ENCODE data around the gene ZNF793. TPM values are rescaled to one million over a fixed set of nuclear protein-coding genes. Genes with fewer than 3 reads are reported as not detected.

Gene ZNF793
- polyA plus RNA-seq (ENCODE audit: insufficient read length in 4 of 4), result 10 to 100 TPM; 18.1 to 24.7 (median 20.7) TPM

GRCh38 chr19:37506387-37507166 is at the start of gene ZNF793:
Gene ZNF793 (plus strand): TSS chr19:37506939. CDS start chr19:37523440, 16,501 bp downstream.
- DNase-seq (ENCODE audit: low read depth in 4 of 4, low spot score in 3 of 4), result peak; percentile 80 to 87 (median 82)

- DNase-seq (ENCODE audit: low read depth in 4 of 4, low spot score in 3 of 4), result peak in 1 of 4 donors; percentile 5
Measured at GRCh38 chr19:37466277-37466797, 40.4 kb upstream of the ZNF793 start.

- DNase-seq (ENCODE audit: low read depth in 4 of 4, low spot score in 3 of 4), result peak; percentile 84 to 91 (median 87)
Measured at GRCh38 chr19:37466798-37467607, 39.7 kb upstream of the ZNF793 start, which contains the start of gene ZNF569. Gene ZNF569 (minus strand): TSS chr19:37467444. CDS start chr19:37444921, 22,523 bp downstream.

GRCh38 chr19:37467608-37468090 is 39.1 kb upstream of the ZNF793 start:
- no peak for DNase-seq (ENCODE audit: low read depth in 4 of 4, low spot score in 3 of 4)

GRCh38 chr19:37468961-37469777 is 37.6 kb upstream of the ZNF793 start, which contains the start of gene ZNF570:
Gene ZNF570 (plus strand): TSS chr19:37469356. CDS start chr19:37470355, 999 bp downstream.
- peak; percentile 80 to 84 (median 82) for DNase-seq (ENCODE audit: low read depth in 4 of 4, low spot score in 3 of 4)

GRCh38 chr19:37470216-37470615 is 36.5 kb upstream of the ZNF793 start:
- no peak for DNase-seq (ENCODE audit: low read depth in 4 of 4, low spot score in 3 of 4)

- DNase-seq (ENCODE audit: low read depth in 4 of 4, low spot score in 3 of 4), result no peak
Measured at GRCh38 chr19:37472165-37472564, 34.6 kb upstream of the ZNF793 start.

- DNase-seq (ENCODE audit: low read depth in 4 of 4, low spot score in 3 of 4), result no peak
Measured at GRCh38 chr19:37484406-37485168, 22.2 kb upstream of the ZNF793 start.

GRCh38 chr19:37492213-37492612 is 14.5 kb upstream of the ZNF793 start:
- DNase-seq (ENCODE audit: low read depth in 4 of 4, low spot score in 3 of 4), result no peak

- peak in 2 of 4 donors; percentile 13 to 18 for DNase-seq (ENCODE audit: low read depth in 4 of 4, low spot score in 3 of 4)
Measured at GRCh38 chr19:37505958-37506386, 767 bp upstream of the ZNF793 start.

GRCh38 chr19:37507167-37507464 is 377 bp downstream of the ZNF793 start:
- DNase-seq (ENCODE audit: low read depth in 4 of 4, low spot score in 3 of 4), result peak in 2 of 4 donors; percentile 10 to 15

GRCh38 chr19:37511186-37511585 is 4.4 kb downstream of the ZNF793 start:
- no peak for DNase-seq (ENCODE audit: low read depth in 4 of 4, low spot score in 3 of 4)

GRCh38 chr19:37511821-37512220 is 5.1 kb downstream of the ZNF793 start:
- DNase-seq (ENCODE audit: low read depth in 4 of 4, low spot score in 3 of 4), result no peak

- no peak for DNase-seq (ENCODE audit: low read depth in 4 of 4, low spot score in 3 of 4)
Measured at GRCh38 chr19:37513397-37513796, 6.7 kb downstream of the ZNF793 start.

- no peak for DNase-seq (ENCODE audit: low read depth in 4 of 4, low spot score in 3 of 4)
Measured at GRCh38 chr19:37519890-37520289, 13.2 kb downstream of the ZNF793 start.

- no peak for DNase-seq (ENCODE audit: low read depth in 4 of 4, low spot score in 3 of 4)
Measured at GRCh38 chr19:37537391-37537947, 30.7 kb downstream of the ZNF793 start.

- peak; percentile 55 to 72 (median 68) for DNase-seq (ENCODE audit: low read depth in 4 of 4, low spot score in 3 of 4)
Measured at GRCh38 chr19:37551129-37551993, 44.6 kb downstream of the ZNF793 start.

- DNase-seq (ENCODE audit: low read depth in 4 of 4, low spot score in 3 of 4), result no peak
Measured at GRCh38 chr19:37563518-37563917, 56.8 kb downstream of the ZNF793 start.

Data from right renal pelvis (tissue), 4 donors.